ENCODE measurements around the gene RPLP2.

RPLP2 gene

GRCh38 chr11:823441-824291 is 13.9 kb downstream of the RPLP2 start:
- TF ChIP-seq EZH2phosphoT487 (IDR thresholded peaks at IDR 0.05; ENCODE audit: borderline replicate concordance, low read length) (no peak), CTCF (IDR thresholded peaks at IDR 0.05; ENCODE audit: low read depth, low read length, poor library complexity, severe bottlenecking) (no peak)
- Histone ChIP-seq H3K4me3 (ENCODE audit: low read length) (no peak overlapping the region), H3K27ac (ENCODE audit: low read depth, low read length) (no peak overlapping the region), H4K20me1 (ENCODE audit: control insufficient read depth, insufficient read depth, low read depth, low read length) (peaks cover 11% of the 10 kb centered on the region), H3K4me2 (ENCODE audit: low read length) (no peak overlapping the region), H3K79me2 (ENCODE audit: control insufficient read depth, low read length) (peaks cover 16% of the 10 kb centered on the region), H3K27me3 (ENCODE audit: control insufficient read depth, low read length) (peaks cover 19% of the 10 kb centered on the region), H3K9me3 (ENCODE audit: control insufficient read depth, insufficient read depth, low read length) (no peaks in the 10 kb centered on the region), H3F3A (ENCODE audit: control insufficient read depth, insufficient read depth) (no peaks in the 10 kb centered on the region), H3K4me1 (ENCODE audit: control insufficient read depth, low read length) (peaks cover 40% of the 10 kb centered on the region), H3K36me3 (ENCODE audit: control insufficient read depth, low read length) (peaks cover 13% of the 10 kb centered on the region), H3K9me2 (replicated peaks; ENCODE audit: control insufficient read depth, low read length) (no peaks in the 10 kb centered on the region)

GRCh38 chr11:824292-824880 is 14.6 kb downstream of the RPLP2 start:
- H3K9me3 ChIP-seq (ENCODE audit: control insufficient read depth, insufficient read depth, low read length): no peaks in the 10 kb centered on the region
- no peak overlapping the region for H3K27ac ChIP-seq (ENCODE audit: low read depth, low read length)
- no peaks in the 10 kb centered on the region for H3F3A ChIP-seq (ENCODE audit: control insufficient read depth, insufficient read depth)
- H3K27me3 ChIP-seq (ENCODE audit: control insufficient read depth, low read length): peaks cover 26% of the 10 kb centered on the region
- no peaks in the 10 kb centered on the region for H3K9me2 ChIP-seq (replicated peaks; ENCODE audit: control insufficient read depth, low read length)
- TF ChIP-seq CTCF (IDR thresholded peaks at IDR 0.05; ENCODE audit: low read depth, low read length, poor library complexity, severe bottlenecking): no peak
- TF ChIP-seq EZH2phosphoT487 (IDR thresholded peaks at IDR 0.05; ENCODE audit: borderline replicate concordance, low read length): no peak
- H3K36me3 ChIP-seq (ENCODE audit: control insufficient read depth, low read length): peaks cover 13% of the 10 kb centered on the region
- H3K4me3 ChIP-seq (ENCODE audit: low read length): no peak overlapping the region
- peaks cover 42% of the 10 kb centered on the region for H3K4me1 ChIP-seq (ENCODE audit: control insufficient read depth, low read length)
- peaks cover 16% of the 10 kb centered on the region for H3K79me2 ChIP-seq (ENCODE audit: control insufficient read depth, low read length)
- H3K4me2 ChIP-seq (ENCODE audit: low read length): no peak overlapping the region
- H4K20me1 ChIP-seq (ENCODE audit: control insufficient read depth, insufficient read depth, low read depth, low read length): peaks cover 11% of the 10 kb centered on the region

GRCh38 chr11:824942-825341 is 15.2 kb downstream of the RPLP2 start:
- no peak overlapping the region for H3K4me3 ChIP-seq (ENCODE audit: low read length)
- peaks cover 16% of the 10 kb centered on the region for H3K79me2 ChIP-seq (ENCODE audit: control insufficient read depth, low read length)
- H3K4me2 ChIP-seq (ENCODE audit: low read length): no peak overlapping the region
- H3F3A ChIP-seq (ENCODE audit: control insufficient read depth, insufficient read depth): no peaks in the 10 kb centered on the region
- peaks cover 32% of the 10 kb centered on the region for H3K27me3 ChIP-seq (ENCODE audit: control insufficient read depth, low read length)
- TF ChIP-seq EZH2phosphoT487 (IDR thresholded peaks at IDR 0.05; ENCODE audit: borderline replicate concordance, low read length) (no peak), CTCF (IDR thresholded peaks at IDR 0.05; ENCODE audit: low read depth, low read length, poor library complexity, severe bottlenecking) (no peak)
- H3K27ac ChIP-seq (ENCODE audit: low read depth, low read length): no peak overlapping the region
- H3K9me3 ChIP-seq (ENCODE audit: control insufficient read depth, insufficient read depth, low read length): no peaks in the 10 kb centered on the region
- H3K9me2 ChIP-seq (replicated peaks; ENCODE audit: control insufficient read depth, low read length): no peaks in the 10 kb centered on the region
- H3K4me1 ChIP-seq (ENCODE audit: control insufficient read depth, low read length): peaks cover 47% of the 10 kb centered on the region
- peaks cover 13% of the 10 kb centered on the region for H3K36me3 ChIP-seq (ENCODE audit: control insufficient read depth, low read length)
- peaks cover 11% of the 10 kb centered on the region for H4K20me1 ChIP-seq (ENCODE audit: control insufficient read depth, insufficient read depth, low read depth, low read length)

Measured in DOHH2 (cell line).